Stimulated activated naive CD4-positive, alpha-beta T cell treated with Interleukin-2 at 50 U/mL for 16 hours (primary cell): Measurements from ENCODE around the gene ZDHHC8.

Source experiments
- DNase-seq: peaks from one replicate; lab custom pipeline; 2025; lab: John Stamatoyannopoulos, UW

ZDHHC8 gene

DNA sequence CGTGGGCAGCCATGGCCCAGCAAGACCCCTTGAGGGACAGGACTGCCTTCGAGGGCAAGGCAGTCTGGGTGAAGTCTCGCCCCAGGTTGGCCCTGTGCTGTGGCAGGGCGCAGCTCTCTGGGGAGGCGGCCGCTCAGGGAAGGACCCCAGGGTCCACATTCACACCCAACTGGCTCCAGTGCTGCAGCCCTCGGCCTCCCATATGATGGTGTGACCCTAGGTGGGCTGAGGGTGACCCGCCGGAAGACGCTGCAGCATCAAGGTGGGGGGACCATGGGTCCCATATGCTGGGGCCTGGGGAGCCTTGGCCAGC, 47.3 kb downstream of the ZDHHC8 start:
- DNase-seq: no peak

DNA sequence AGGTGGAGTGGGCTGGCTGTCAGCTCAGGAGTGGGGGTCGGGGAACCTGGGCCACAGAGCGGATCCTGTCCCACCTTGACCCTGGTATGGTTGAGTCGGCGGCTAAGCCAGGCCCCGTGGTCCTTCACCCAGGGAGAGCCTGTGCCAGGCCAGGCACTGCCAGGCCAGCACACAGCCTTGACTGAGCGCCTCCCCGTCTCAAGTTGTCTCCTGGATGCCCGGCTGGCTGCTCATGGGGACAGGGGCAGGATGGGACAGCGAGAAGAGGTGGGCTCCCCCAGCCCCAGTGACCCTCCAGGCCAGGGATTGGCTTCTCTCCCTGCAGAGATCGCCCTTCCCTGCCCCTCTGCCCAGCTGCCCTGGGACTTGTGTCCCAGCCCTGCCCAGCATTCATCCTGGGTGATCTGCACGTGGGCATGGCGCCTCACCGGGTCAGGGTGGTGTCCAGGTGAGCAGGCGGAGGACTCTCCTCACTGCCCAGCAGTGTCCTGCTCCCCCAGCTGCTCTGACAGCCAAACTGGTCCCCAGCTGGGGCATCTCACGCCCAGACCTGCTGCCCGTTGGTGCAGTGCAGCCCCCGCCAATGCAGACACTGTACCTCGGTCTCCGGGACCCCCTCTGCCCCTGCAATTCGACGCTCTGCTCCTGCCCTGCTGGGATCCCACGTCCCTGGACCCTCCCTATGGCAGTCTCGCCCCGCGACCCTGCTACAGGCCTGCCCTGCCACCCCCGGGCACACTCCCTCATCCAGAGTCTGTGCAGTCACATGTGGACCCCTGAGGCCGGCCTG, 48.0 kb downstream of the ZDHHC8 start:
- DNase-seq: no peak

DNA sequence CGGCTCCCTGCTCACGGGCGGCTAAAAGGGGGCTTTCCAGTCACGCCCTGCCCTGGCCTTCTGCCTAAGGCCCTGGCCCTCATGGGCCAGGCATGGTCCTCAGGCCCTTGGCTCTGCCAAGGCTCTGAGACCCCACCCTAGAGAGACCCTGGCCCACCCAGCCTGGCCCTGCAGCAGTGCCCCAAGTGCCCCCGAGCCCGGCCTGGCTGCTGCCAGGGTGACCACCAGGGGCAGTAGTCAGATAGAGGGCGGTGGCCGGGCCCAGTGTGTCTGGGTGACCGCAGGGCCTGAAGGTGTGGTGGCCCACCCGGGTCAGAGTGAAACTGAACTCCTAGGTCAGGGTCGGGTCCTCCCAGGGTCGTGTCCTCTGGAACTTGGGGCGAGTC, 48.6 kb downstream of the ZDHHC8 start:
- no peak for DNase-seq

GRCh38 chr22:20180640-20181039, 49.0 kb downstream of the ZDHHC8 start:
- no peak for DNase-seq

GRCh38 chr22:20181194-20181883, 49.7 kb downstream of the ZDHHC8 start:
- no peak for DNase-seq

DNA sequence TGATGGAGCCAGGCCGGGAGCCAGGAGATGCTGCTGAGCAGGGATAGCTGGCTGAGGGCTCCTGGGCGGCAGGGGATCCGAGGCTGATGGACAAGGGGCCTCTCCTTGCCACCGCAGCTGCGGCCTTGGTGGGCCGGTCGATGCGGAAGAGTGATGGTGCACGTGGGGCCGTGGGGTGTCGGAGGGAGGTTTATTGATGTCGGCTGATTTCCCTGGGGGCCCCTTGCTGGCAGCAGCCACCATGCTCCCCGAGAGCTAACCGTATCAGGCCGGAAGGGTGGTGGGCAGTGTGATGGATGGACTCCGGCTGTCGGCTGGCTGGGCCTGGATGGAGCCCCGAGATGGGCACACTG, 50.3 kb downstream of the ZDHHC8 start:
- no peak for DNase-seq

DNA sequence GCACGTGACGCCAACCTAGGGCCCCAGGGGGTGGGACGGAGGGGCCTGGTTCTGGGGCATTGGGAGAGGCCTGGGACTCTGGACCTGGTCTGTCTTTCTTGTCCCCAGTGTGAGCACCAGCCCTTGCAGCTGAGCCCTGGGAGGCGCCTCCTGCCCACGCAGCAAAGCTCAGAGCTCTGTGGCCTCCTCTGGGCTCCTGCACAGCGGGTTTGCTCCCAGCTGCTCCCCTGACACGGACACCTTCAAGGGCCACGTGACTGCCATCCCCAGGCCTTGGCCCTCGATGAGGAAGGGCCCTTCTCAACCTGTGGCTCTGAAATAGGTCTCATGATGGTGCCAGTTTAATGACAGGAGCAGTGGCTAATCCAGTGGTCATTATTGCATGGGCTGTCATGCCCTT, 50.8 kb downstream of the ZDHHC8 start:
- DNase-seq: no peak

DNA sequence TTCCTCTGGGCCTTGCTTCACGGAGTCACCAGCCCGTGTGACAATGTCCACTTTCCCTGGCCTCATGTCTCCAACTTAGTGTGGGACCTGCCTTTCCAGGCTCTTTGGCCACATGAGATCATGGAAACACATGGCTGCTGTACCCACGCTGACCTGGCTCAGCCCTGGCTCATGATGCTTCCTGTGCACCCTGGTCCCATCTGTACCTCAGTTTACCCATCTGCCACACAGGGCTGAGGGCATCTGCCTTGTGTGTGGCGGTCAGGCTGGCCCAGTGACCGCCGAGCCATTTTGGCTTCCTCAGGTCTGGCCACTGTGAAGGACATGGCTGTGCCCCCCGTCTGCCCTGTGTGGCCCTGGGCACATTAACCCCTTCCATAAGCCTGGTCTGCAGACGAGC, 51.5 kb downstream of the ZDHHC8 start:
- DNase-seq: no peak

DNA sequence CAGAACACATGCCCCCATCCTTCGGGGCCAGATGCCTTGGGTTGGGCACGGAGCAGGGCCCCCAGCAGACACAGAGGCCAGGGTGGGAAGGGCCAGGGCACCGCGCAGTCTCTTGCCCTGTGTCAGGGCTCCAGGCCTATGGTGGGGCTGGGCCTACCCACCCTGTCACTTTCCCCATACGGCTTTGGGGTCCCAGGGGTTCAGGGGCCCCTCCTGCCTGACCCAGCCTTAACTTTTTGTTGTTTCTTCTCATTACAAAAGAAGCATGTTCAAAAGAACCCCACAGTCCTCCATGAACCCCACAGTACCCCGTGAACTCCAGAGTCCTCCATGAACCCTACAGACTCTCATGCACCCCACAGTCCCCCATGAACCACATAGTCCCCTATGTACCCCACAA, 52.2 kb downstream of the ZDHHC8 start:
- no peak for DNase-seq

DNA sequence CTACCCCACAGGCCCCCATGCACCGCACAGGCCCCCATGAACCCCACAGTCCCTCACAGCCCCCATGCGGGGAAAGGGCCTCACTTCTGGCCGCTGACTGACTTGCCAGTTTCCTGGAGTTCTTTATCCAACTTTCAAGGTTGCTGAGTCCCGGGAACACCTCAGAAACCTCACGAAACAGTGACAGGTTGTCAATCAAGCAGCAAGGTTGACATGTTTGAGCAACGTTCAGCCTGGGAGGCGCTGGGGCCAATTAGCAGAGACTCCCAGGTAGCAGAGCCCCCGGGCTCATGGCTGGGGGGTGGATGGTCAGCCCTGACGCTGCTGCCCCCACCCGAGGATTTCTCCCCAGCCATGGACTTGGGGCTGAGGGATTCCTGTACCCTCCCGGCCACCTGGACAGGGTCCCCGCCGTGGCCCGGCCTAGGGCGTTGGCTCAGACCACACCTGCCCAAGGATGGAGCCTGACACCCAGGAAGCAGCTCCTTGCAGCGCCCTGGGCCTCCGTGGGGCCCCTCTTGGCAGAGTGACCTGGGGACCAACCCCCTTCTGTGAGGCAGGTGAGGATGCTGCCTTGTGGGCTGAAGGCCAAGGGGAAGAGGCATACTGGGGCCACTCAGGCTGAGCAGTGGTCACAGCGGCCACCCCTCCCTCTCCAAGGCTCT, 53.0 kb downstream of the ZDHHC8 start:
- no peak for DNase-seq

- DNase-seq: no peak
Observed at GRCh38 chr22:20185750-20186149, 54.1 kb downstream of the ZDHHC8 start.

DNA sequence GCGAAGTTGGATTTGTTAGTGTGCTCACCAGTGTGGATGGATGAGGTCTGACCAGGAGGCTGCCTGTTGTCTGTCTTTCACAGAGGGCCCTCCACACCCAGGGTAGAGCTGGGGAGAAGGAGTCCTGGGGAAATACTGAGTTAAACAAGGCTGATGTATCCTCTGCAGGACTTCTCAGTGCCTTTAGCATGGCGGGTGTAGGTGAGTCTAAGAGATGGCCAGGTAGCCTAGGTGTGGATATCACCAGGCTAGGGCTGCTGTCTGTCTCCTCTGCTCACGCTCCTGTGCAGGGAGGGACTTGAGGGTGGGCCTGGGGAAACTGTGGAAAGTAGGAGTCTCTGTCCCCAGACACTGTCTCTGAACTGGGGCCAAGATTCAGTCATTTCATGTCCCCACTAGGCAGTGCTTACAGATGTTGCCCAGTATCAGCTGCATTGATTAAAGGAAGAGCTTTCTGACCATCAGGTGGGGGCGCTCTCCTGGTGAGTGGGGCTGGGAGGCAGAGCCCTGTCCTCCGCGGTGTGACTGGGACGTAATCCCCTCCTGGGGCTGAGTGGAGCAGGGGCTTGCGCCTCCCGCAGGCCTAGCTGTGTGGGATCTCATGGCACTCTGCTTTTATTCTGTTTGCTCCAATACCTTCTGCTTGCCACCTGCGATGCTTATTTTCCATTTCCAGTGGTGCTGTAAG, 54.7 kb downstream of the ZDHHC8 start:
- DNase-seq: no peak

GRCh38 chr22:20186871-20187546, 55.4 kb downstream of the ZDHHC8 start:
- no peak for DNase-seq

GRCh38 chr22:20187777-20188566, 56.4 kb downstream of the ZDHHC8 start:
- no peak for DNase-seq

DNA sequence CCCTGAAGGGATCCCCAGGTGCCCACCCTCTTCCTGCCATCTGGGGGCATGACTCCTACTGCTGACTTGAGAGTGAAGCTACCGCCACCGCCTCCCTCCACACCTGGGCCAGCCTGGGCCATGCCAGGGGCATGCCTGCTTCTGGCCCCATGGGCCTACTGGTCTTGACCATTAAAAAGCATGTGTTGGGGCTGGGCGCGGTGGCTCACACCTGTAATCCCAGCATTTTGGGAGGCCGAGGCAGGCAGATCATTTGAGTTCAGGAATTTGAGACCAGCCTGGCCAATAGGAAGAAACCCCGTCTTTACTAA, 56.9 kb downstream of the ZDHHC8 start:
- DNase-seq: no peak

DNA sequence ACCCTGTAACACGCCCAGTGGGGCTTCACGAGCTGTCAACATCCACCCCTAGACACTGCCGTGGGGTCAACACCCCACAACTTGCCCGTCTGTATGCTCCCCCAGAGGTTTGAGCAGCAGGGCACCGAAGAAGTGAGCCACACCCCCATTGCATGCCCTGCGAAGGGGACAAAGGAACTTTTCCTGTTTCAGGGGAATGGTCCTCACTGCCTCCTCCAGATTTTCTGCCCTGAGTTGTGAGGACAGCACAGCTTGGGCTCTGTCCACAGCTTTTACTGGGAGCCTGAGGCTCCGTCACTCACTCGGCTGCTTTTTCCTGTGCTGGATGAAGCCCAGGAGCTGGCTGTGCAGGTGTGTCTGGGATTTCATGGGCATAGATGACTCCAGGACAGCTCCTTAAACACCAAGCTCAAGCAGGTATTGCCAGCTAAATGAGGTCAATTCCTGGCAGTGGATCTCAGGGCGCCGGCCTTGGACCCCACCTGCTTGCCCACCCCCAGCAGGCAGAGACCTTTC, 59.5 kb downstream of the ZDHHC8 start:
- DNase-seq: no peak

DNA sequence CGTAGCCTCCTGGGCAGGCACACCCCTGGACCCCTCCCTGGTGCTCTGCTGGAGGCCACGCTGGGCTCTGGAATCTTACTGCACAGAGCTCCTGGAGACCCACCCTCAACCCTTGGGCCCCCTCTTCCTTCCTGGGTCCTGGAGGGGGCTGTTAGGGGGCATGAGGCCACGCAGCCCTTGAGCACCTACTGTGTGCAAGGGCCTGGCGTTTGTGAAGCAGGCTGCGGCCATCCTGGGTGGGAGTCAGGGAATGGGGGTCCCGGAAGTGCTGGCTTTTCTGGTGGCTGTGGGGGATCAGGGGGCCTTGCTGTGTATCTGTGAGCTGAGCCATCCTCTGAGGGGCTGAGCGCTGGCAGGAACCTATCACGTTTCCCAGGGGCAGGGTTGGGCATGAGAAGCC, 60.2 kb downstream of the ZDHHC8 start:
- no peak for DNase-seq

GRCh38 chr22:20192293-20192971, 60.8 kb downstream of the ZDHHC8 start:
- no peak for DNase-seq

DNA sequence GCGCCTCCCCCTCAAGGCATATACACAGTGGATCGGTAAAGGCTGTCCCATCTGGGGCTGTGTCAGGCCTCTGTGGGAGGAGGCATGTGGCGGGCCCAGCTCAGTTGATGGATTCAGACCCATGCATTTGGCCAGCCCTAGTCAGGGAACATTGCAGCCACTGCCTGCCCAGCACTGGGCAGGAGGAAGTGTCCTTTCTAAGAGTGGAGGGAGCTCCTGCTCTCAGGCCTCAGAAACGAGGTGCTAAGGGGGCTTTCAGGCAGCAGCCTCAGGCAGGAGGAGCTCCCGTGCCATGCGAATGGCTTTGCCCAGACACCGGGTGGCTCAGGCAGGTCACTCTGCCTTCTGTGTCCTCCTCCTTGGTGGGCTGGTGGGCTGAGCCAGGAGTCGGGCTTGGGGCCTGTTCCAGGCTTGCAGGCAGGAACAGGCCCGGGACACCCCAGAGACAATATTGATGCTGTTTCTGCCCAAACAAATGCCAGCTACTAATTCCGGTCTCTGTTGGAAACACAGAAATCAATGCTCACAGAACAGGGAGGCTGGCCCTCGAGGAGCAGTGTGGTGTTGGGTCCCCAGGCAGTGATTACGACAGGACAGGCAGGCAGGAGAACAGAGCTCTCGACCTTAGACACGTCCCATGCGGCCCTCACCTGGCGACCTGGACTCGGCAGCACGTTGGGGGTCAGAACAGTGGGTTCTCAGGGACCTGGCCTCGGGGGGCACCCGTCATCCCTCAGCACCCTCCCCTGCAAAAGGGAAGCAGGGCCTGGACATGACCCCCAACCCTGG, 61.6 kb downstream of the ZDHHC8 start:
- no peak for DNase-seq
